ENCODE data around the gene TSR2.

- TF ChIP-seq ESRRG (CRISPR knock-in tag; IDR thresholded peaks at IDR 0.05) (no peak), POU6F1 (CRISPR knock-in tag; IDR thresholded peaks at IDR 0.05; ENCODE audit: borderline replicate concordance, low read depth) (no peak), ARNTL (CRISPR knock-in tag; IDR thresholded peaks at IDR 0.05; ENCODE audit: borderline replicate concordance, low read depth) (no peak), CSRNP3 (CRISPR knock-in tag; IDR thresholded peaks at IDR 0.05) (no peak), SNAI2 (CRISPR knock-in tag; IDR thresholded peaks at IDR 0.05) (no peak), BACH2 (CRISPR knock-in tag; IDR thresholded peaks at IDR 0.05; ENCODE audit: borderline replicate concordance) (no peak), GLIS3 (CRISPR knock-in tag; IDR thresholded peaks at IDR 0.05) (no peak), ZFP3 (CRISPR knock-in tag; IDR thresholded peaks at IDR 0.05) (no peak), ZFP30 (CRISPR knock-in tag; IDR thresholded peaks at IDR 0.05) (no peak), TOX (CRISPR knock-in tag; IDR thresholded peaks at IDR 0.05; ENCODE audit: borderline replicate concordance) (no peak), ZNF8 (CRISPR knock-in tag; IDR thresholded peaks at IDR 0.05) (no peak)
- TF ChIP-seq, protein P1, sequence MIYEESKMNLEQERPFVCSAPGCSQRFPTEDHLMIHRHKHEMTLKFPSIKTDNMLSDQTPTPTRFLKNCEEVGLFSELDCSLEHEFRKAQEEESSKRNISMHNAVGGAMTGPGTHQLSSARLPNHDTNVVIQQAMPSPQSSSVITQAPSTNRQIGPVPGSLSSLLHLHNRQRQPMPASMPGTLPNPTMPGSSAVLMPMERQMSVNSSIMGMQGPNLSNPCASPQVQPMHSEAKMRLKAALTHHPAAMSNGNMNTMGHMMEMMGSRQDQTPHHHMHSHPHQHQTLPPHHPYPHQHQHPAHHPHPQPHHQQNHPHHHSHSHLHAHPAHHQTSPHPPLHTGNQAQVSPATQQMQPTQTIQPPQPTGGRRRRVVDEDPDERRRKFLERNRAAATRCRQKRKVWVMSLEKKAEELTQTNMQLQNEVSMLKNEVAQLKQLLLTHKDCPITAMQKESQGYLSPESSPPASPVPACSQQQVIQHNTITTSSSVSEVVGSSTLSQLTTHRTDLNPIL (CRISPR knock-in tag; IDR thresholded peaks at IDR 0.05; ENCODE audit: low read depth): no peak
These were observed 39.2 kb downstream of the TSR2 start for GRCh38 chrX:54479136-54480111.
